ENCODE results near the gene B4GALT7. TPM values are rescaled to one million over a fixed set of nuclear protein-coding genes. Genes with fewer than 3 reads are reported as not detected.

B4GALT7 gene, protein sequence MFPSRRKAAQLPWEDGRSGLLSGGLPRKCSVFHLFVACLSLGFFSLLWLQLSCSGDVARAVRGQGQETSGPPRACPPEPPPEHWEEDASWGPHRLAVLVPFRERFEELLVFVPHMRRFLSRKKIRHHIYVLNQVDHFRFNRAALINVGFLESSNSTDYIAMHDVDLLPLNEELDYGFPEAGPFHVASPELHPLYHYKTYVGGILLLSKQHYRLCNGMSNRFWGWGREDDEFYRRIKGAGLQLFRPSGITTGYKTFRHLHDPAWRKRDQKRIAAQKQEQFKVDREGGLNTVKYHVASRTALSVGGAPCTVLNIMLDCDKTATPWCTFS
- 17.2 TPM for total RNA-seq
- long read RNA-seq, transcript B4GALT7-201 (6 exons, 1,747 nt): major isoform, 27 of 41 reads
- long read RNA-seq, partial matches to known transcripts: 2 of 41 reads
- long read RNA-seq, other reads (novel, unspliced or antisense): 9 of 41 reads

GRCh38 chr5:177599731-177600507, at the start of gene B4GALT7:
TSS of gene B4GALT7 (plus strand) at chr5:177600132. CDS start at chr5:177600211, 79 bp downstream.
- peak within 1 kb of the TSS; percentile 95 for H3K4me3 ChIP-seq
- peaks cover 33% of the 10 kb centered on the region for H3K4me1 ChIP-seq
- H3K9me3 ChIP-seq (replicated peaks): no peaks in the 10 kb centered on the region
- TF ChIP-seq, protein P1, sequence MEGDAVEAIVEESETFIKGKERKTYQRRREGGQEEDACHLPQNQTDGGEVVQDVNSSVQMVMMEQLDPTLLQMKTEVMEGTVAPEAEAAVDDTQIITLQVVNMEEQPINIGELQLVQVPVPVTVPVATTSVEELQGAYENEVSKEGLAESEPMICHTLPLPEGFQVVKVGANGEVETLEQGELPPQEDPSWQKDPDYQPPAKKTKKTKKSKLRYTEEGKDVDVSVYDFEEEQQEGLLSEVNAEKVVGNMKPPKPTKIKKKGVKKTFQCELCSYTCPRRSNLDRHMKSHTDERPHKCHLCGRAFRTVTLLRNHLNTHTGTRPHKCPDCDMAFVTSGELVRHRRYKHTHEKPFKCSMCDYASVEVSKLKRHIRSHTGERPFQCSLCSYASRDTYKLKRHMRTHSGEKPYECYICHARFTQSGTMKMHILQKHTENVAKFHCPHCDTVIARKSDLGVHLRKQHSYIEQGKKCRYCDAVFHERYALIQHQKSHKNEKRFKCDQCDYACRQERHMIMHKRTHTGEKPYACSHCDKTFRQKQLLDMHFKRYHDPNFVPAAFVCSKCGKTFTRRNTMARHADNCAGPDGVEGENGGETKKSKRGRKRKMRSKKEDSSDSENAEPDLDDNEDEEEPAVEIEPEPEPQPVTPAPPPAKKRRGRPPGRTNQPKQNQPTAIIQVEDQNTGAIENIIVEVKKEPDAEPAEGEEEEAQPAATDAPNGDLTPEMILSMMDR (IDR thresholded peaks at IDR 0.05; ENCODE audit: borderline replicate concordance): no peak
- peak within 1 kb of the TSS; percentile 95 for H3K27ac ChIP-seq (replicated peaks)
- peaks cover 18% of the 10 kb centered on the region for H3K36me3 ChIP-seq
- H3K27me3 ChIP-seq (ENCODE audit: low read depth): no peaks in the 10 kb centered on the region
- DNase-seq: peak; percentile 87
- intact Hi-C loops (cut with micrococcal nuclease): no loop called here

DNA sequence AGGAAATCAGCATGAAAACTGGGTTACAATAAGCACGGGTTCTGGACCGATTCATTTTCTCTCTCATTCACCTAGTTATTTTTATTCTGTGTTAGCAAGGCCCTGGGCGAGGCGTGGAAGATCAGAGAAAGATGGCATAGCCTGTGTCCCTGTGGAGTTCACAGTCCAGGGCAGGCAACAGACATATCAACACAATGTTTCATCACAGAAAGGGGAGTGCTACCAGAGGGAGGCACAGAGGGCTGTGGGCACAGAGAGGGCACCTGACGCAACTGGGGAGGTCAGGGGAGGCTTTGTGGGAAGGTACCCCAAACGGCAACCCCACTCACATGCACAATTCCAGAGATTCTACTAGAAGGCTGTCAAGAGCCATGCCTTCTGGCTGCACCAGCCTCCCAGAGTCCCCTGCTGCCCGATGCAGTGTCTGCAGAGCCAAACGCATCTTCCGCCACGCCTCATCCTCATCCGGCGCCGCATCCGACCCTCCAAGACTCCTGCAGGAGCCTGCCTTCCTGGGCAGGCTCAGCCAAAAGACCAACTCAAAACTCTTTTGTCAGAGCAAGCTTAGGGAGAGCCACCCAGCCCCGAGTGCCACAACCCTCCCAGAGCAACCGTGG, 47.0 kb upstream of the B4GALT7 start:
- intact Hi-C loops (cut with micrococcal nuclease): no loop called here
- H3K36me3 ChIP-seq: peaks cover 17% of the 10 kb centered on the region
- no peaks in the 10 kb centered on the region for H3K27me3 ChIP-seq (ENCODE audit: low read depth)
- H3K27ac ChIP-seq (replicated peaks): peak overlapping the region; percentile 83
- TF ChIP-seq, protein P1 (IDR thresholded peaks at IDR 0.05; ENCODE audit: borderline replicate concordance): no peak
- H3K4me3 ChIP-seq: peak overlapping the region; percentile 92
- DNase-seq: no peak
- peaks cover 58% of the 10 kb centered on the region for H3K4me1 ChIP-seq
- H3K9me3 ChIP-seq (replicated peaks): no peaks in the 10 kb centered on the region

DNA sequence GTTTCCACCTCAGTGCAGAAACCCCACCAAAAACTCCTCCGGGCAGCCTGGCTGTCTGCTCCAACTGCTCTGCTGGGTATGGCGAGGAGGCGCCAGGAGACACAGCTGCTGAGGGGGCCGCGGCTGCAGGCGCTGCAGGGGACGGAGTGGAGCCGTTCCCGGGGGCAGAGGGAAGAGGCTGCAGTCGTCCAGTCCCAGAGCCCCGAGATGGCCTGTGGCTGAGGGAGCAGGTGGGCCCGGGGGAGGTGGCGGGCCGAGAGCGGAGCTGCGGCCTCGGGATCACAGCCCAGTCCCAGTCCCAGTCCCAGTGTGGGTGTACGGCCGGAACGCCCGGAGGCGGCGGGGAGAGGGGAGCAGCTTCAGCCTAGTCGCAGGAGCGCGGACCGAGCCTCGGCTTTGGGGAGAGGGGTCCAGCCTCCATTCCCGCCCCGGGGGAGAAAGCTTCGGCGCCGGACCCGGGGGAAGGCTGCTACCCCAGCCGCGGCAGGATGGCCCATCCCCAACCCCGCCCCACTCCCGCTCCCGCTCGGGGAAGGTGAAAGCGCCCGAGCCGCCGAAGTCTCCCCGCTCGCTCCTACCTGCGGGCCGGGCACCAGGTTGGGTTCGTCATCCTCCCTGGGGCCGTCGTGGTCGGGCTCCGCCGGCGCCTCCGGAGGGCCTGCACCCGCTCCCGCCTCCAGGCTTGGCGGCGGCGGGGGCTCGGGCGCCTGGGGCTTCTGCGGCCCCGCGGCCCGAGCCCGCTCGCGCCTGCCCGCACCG, 46.1 kb upstream of the B4GALT7 start:
- Histone ChIP-seq H3K4me1 (peaks cover 49% of the 10 kb centered on the region), H3K27me3 (ENCODE audit: low read depth) (no peaks in the 10 kb centered on the region), H3K27ac (replicated peaks) (peak overlapping the region; percentile 83), H3K4me3 (peak overlapping the region; percentile 92), H3K36me3 (peaks cover 17% of the 10 kb centered on the region), H3K9me3 (replicated peaks) (no peaks in the 10 kb centered on the region)
- DNase-seq: peak; percentile 40
- intact Hi-C loops (cut with micrococcal nuclease): no loop called here
- TF ChIP-seq, protein P1 (IDR thresholded peaks at IDR 0.05; ENCODE audit: borderline replicate concordance): no peak

DNA sequence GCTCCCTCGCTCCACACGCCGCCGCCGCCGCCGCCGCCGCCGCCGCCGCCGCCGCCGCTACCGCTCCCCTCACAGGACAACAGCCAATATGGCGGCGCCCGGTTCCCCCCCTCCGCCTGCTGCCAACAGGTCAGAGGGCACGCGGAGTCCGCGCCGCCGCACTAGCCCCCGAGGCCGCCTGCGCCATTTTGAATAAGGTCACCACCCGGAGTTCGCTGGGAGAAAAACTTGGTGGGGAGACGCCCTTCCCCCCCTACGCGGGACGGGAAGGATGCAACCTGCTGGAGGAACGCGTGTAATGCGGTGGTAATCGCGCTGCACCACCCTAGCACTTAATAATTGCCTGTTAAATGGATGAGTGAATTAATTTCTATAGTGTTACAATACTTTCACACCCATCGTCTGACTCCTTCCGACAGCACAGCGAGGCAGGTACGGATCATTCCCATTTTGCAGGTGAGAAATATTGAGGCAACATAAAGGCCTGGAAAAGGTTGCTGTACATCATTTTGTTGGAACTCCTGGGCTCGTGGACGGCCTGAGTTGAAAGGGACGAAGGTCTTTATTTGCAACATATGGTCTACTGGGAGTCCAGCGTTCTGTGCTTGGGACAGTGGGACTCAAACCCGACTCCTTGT, 45.3 kb upstream of the B4GALT7 start, which contains the start of gene FAM193B:
Gene FAM193B, minus strand, starts transcription at position 90 of the 638 bp plus-strand sequence. CDS start 105 bp downstream, outside the sequence.
- Histone ChIP-seq H3K4me3 (peak within 1 kb of the TSS; percentile 92), H3K36me3 (peaks cover 17% of the 10 kb centered on the region), H3K4me1 (peaks cover 41% of the 10 kb centered on the region), H3K27me3 (ENCODE audit: low read depth) (no peaks in the 10 kb centered on the region), H3K27ac (replicated peaks) (peak within 1 kb of the TSS; percentile 83), H3K9me3 (replicated peaks) (no peaks in the 10 kb centered on the region)
- intact Hi-C loops (cut with micrococcal nuclease): no loop called here
- peak; percentile 93 for DNase-seq
- TF ChIP-seq, protein P1 (IDR thresholded peaks at IDR 0.05; ENCODE audit: borderline replicate concordance): peak; percentile 41
